Bone marrow (tissue), 2 donors: ENCODE data around the gene MMP2.

Source experiments
- DNase-seq, 2 donors: peaks; one replicate each; lab custom pipeline; 2025; lab: John Stamatoyannopoulos, UW

MMP2 gene

DNA sequence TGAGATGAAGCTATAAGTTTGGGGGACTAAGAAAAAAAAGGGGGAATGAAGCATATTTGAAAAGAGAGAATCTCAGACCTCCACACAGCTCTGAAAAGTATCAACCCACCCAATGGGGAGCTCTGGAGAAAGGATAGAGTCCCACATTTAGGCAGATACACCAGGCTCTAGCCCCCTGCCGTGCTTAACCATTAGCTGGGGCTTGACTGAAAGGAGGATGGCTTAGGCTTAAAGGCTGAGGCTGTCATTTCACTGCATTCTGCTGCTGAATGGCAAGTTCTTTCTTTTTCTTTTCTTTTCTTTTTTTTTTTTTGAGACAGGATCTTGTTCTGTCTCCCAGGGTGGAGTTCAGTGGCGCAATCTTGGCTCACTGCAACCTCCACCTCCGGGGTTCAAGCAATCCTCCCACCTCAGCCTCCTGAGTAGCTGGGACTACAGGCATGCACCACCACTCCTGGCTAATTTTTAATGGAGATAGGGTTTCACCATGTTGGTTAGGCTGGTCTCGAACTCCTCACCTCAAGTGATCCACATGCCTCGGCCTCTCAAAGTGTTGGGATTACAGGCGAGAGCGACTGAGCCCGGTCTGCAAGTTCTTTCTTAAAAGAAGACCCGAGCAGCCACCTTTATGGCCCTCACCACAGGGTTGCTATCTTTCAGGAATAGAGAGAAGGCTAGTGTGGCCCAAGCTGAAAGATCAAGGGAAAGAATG is 9.0 kb upstream of the MMP2 start:
- DNase-seq, result no peak

- DNase-seq, result no peak
Measured at GRCh38 chr16:55470533-55471371, 8.2 kb upstream of the MMP2 start.

- DNase-seq, result no peak
Measured at GRCh38 chr16:55471448-55472097, 7.4 kb upstream of the MMP2 start.

GRCh38 chr16:55473587-55473986 is 5.4 kb upstream of the MMP2 start:
- no peak for DNase-seq

DNA sequence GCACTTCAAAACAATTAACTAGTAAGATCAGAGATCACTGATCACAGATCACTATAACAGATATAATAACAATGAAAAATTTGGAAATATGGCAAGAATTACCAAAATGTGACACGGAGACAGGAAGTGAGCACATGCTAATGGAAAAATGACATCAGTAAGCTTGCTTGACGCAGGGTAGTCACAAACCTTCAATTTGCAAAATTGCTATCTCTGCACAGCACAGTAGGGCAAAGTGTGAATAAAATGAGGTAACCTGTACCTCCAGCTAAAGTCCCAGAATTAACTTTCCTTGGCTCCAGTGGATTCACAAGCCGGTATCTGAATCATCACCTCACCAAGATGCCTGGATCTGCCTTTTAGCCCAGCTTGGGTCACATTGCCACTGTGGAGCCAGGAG is 4.2 kb upstream of the MMP2 start:
- DNase-seq, result no peak

GRCh38 chr16:55475919-55476318 is 3.1 kb upstream of the MMP2 start:
- DNase-seq, result no peak

GRCh38 chr16:55476625-55477533 is 2.1 kb upstream of the MMP2 start:
- DNase-seq, result no peak

DNA sequence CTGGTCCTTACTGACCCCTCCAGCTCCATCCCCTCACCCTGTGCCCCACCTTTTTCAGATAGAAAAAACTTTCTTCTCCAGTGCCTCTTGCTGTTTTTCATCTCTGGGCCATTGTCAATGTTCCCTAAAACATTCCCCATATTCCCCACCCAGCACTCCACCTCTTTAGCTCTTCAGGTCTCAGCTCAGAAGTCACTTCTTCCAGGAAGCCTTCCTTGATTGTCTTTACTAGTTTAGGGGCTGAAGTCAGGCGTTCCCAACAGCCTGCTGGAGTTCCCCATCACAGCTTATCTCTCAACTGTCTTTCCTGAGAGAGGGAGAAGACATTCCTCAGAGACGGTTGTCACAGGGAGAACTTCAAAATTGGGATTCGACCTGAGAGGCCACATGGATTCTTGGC is 1.3 kb upstream of the MMP2 start:
- DNase-seq, result no peak

DNA sequence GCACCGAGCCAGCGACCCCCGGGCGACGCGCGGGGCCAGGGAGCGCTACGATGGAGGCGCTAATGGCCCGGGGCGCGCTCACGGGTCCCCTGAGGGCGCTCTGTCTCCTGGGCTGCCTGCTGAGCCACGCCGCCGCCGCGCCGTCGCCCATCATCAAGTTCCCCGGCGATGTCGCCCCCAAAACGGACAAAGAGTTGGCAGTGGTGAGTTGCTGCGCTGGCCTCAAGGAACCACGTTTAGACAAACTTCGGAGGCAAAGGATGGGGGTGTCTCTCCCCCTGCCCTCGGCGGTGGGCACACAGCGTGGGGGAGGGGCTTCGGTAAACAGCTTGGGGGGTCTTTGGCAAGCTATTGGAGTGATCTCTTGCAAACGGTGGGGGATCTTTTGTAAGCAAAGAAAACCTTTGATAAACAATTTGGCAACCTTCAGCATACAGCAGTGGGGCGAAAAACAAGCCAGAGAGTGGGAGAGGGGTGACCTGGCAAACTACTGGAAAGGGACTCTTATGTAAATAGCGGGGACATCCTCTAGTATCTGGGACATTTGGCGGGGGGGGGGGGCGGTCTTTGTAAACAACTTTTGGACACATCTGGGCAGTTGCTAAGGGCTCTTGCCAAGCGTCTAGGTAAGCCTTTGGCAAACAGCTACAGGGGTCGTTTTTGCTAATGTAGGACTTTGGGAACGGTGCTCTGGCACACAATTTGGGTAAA is 587 bp downstream of the MMP2 start:
- no peak for DNase-seq

- no peak for DNase-seq
Measured at GRCh38 chr16:55480228-55480655, 1.2 kb downstream of the MMP2 start.

- DNase-seq, result no peak
Measured at GRCh38 chr16:55481023-55481422, 2.0 kb downstream of the MMP2 start.

GRCh38 chr16:55482056-55482455 is 3.1 kb downstream of the MMP2 start:
- DNase-seq, result no peak

GRCh38 chr16:55487048-55487803 is 8.2 kb downstream of the MMP2 start:
- DNase-seq, result no peak

DNA sequence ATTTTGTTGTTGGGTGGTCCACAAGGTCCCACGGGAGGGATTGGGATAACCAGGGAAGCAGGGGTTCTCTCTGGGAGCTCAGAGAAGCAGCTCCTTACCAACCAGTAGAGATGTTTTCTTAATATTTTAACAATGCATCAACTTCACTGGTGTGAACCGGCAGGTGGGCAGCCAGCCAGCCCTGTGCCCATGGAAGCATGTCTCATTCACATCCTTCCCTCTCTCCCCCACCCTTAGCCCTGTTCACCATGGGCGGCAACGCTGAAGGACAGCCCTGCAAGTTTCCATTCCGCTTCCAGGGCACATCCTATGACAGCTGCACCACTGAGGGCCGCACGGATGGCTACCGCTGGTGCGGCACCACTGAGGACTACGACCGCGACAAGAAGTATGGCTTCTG is 9.3 kb downstream of the MMP2 start:
- DNase-seq, result no peak

- DNase-seq, result no peak
Measured at GRCh38 chr16:55489119-55489955, 10.3 kb downstream of the MMP2 start.

- no peak for DNase-seq
Measured at GRCh38 chr16:55489956-55490265, 10.9 kb downstream of the MMP2 start.

- no peak for DNase-seq
Measured at GRCh38 chr16:55490301-55490700, 11.3 kb downstream of the MMP2 start.

- no peak for DNase-seq
Measured at GRCh38 chr16:55491691-55492090, 12.7 kb downstream of the MMP2 start.

GRCh38 chr16:55492756-55493380 is 13.9 kb downstream of the MMP2 start:
- DNase-seq, result no peak
